Measurements from ENCODE around the gene PODXL2.
A peak's percentile ranks its signal among the peaks of the same experiment; 100 is the strongest.

PODXL2 gene, protein sequence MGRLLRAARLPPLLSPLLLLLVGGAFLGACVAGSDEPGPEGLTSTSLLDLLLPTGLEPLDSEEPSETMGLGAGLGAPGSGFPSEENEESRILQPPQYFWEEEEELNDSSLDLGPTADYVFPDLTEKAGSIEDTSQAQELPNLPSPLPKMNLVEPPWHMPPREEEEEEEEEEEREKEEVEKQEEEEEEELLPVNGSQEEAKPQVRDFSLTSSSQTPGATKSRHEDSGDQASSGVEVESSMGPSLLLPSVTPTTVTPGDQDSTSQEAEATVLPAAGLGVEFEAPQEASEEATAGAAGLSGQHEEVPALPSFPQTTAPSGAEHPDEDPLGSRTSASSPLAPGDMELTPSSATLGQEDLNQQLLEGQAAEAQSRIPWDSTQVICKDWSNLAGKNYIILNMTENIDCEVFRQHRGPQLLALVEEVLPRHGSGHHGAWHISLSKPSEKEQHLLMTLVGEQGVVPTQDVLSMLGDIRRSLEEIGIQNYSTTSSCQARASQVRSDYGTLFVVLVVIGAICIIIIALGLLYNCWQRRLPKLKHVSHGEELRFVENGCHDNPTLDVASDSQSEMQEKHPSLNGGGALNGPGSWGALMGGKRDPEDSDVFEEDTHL

DNA sequence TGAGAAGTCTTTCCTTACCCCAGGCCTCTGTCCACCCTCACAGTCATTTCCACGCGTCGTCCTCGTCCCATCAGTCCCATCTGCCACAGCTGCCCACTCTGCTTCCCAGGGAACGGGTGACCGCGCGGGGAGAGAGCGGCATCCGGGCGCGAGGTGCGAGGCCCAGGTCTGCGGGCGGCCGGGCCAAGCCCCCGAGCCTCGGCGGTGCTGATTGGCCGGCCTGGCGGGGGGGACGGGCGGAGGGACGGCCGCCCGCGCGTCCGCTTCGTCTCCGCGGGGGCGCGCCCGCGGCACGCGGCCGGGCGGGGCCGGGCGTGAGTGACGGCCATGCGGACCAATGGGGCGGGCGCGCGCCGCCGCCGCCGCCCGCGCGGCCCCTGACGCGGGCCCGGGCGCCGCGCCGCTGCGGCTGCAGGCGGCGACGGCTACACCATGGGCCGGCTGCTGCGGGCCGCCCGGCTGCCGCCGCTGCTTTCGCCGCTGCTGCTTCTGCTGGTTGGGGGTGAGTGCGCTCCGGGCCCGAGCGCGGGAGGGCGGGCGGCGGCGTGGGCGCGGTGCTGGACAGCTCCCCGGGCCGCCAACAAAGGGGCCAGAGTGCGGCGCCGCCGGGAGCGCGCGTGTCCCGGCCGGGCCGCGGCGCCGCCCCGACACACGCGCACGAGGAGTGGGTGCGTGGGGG, at the start of gene PODXL2:
Gene PODXL2, plus strand, starts transcription at position 398 of the 679 bp plus-strand sequence. Its CDS starts 35 bp downstream, at position 433.
- peak; percentile 88 for DNase-seq (ENCODE audit: low read depth, low spot score)

DNA sequence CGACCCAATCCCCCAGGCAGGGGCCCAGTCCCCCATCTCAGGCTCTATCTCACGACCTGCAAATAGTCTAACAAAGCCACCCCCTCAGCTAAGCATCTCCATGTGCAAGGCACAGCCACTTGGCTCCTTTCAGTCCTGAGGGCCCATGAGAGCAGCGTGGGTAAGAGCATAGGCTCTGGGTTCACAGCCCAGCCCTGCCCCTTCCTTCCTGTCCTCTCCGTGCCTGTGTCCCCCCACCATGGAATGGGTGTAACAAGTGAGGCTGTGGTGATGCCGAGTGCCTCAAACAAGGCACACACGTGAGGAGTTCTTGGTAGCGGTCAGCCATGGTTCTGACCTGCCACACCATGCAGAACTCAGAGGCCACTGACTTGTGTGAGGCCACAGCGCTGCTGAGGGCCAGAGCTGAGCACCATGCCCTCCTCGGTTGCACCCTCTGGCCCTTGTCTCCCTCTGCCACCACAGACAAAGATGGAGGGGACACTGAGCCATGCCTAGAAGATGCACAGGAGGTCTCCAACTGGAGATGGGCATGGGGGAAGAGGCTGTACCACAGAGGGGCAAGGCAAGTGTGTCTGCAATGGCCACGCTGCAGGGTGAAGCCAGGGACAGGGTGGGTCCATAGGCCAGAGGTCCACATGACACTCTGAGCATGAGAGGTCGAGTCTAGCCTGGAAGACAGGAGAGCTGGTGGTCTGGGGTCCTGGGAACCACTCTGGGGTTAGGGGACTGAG, 48.5 kb upstream of the PODXL2 start:
- no peak for DNase-seq (ENCODE audit: low read depth, low spot score)

DNA sequence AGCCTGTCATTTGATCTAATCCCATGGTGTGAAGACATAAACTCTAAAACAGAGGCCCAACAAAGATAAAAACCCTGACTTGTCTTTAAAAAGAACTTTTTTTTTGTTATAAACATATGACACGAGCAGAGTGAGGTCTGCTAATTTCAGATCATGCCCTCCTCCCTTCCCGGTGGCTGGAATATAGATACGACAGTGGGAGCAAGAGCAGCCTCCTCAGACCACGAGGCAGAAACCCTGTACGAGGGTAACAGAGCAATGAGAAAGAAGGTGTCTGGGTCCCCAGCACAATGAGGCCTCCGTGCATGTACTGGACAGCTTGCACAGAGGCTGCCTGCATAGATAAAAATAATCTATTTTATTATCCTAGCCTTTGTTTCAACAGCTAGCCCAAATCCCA, 44.3 kb upstream of the PODXL2 start:
- no peak for DNase-seq (ENCODE audit: low read depth, low spot score)

DNA sequence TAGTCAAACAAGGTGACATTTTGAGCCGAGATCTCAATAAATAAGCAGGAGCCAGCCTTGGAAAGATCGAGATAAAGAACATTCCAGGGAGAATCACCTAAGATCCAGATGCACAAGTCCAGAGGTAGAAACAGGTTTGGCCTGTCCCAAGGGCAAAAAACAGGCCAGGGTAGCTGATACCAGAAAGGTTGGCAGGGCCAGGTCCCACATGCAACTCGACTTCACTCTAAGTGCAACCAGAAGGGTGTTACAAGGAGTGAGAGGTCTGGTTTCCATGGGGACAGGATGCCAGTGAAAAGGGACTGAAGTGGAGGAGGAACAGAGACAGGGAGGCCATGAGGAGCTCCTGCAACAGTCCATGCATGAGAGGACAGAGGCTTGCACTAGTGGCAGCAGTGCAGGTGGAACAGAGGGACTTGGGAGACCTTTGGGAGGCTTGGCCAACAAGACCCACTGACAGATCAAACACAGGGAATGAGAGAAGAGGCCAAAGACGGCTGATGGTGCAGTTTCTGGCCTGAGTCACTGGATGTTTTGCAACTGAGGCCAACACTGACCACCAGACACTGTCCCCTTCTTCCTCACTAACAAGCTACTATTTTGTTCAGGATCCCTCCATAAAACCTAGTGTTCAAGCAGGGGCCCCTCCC, 43.7 kb upstream of the PODXL2 start:
- no peak for DNase-seq (ENCODE audit: low read depth, low spot score)

DNA sequence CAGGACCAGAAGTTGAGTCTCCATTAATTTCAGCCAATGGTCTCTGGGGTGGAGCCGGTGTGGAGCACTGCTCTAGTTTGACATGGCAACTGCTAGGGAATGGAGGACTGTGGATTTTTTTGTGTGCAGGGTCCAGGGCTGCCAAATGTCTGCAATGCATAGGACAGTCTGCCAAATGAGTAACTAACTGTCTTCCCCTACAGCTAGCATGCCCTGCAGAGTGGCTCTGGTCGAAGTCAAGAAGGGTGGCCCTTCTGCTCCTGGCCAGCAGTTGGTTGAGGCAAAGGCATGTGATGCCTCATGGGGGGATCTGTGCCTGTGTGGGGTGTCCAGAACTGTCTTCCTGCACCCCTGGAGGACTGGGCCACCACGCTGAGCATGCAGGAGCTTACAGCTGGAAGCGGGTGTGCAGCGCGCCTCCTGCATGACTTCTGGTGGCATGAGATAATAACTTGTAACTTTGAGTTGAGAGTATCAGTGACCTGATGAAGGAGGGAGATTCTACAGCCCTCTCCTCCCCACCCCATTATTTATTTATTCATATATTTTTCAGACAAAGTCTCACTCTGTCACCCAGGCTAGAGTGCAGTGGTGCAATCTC, 43.1 kb upstream of the PODXL2 start:
- no peak for DNase-seq (ENCODE audit: low read depth, low spot score)

DNA sequence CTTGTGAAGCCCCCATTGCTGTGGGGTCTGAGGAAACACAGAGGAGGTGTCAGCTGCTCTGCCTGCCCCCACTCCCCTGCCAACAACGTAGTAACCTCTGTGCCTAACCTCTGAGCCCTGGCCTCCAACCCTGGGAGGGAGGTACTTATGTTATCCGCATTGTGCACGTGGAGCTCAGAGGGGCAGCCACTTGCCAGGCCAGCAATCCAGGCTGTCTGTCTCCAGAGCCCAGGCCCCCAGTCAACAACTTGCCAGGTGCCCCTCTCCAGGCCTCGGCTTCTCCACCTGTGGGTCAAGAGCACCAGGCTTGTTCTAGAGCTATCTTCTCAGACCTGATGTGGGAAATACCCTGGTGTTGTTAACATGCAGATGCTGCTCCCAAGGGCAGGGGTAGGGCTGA, 41.1 kb upstream of the PODXL2 start:
- DNase-seq (ENCODE audit: low read depth, low spot score) = no peak

DNA sequence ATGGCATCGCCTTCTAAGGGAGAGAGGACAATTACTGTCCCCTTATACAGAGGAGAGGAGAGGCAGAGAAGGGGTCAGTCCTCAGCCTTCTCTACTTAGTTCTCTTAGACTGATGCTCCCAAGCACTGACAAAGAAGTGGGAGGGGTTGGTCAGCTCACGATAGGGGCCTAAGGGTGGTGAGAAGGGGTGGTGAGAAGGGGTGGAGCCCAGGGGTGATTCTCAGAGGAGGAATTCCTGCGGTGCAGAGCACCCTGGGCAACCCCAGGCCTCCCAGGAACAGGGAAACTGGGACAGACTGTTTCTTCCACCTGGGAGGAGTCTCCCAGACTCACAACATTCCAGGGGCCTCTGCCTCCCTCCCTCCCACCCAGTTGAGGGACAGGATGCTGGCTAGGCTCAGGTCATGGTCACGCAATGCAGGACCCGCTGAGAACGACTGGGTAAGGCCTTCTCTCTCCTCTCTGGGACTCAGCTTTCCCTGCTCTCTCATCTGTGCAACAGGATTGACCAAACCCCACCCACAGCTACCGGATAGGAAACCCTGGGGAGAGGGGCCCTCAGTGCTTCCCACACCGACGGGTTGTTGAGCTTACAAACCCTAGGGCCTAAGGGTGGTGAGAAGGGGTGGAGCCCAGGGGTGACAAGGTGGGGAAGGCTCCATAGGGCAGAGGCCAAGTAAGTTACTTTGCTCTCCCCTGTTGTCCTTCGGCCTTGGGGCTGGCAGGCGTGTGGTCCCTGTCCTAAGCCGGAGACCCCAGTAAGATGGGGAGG, 40.0 kb upstream of the PODXL2 start:
- DNase-seq (ENCODE audit: low read depth, low spot score) = peak; percentile 86

DNA sequence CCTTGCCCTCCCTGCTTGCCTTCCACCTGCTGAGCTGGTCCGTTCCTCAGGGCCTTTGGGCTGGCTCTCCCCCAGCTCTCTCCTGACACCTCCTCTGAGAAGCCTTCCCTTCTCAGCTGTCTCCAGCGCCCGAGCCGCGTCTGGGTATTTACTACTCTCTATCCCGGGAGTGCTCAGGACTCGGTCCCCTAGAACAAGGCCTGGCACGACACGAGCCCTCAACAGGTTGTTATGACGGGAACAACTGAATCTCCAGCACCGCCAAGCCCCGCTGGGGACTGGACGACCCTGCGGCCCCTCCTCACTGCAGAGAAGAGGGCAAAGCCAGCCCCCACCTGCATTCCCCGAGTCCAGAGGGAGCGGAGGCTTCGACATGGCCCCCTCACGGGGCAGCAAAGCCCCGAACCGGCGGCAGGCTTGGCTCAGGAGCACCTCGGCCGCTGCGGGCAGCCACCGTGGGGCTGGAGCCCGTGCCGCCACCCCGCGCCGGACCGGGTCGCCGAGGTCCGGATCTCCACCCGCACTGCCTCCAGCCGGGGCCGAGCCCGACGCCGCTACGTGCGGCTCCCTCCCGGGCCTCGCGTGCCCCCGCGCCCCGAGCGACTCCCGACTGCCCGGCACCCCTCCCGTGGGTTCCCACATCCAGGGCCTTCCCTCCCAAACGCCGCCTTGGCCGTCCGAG, 39.2 kb upstream of the PODXL2 start:
- peak; percentile 41 for DNase-seq (ENCODE audit: low read depth, low spot score)

DNA sequence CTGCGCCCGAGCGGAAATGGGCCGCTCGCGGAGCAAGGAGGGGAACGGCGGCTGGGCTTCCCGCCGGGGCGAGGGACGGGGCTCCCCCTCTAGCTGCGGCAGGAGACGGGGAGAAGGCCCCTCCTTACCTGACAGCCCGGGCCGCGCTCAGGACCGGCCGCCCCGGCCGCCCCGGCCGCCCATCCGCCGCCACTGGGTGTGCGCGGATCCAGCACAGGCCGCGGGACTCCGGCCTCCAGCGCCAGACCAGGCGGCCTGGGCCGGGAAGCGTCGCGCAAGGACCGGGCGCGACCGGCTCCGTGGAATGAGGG, 38.7 kb upstream of the PODXL2 start:
- no peak for DNase-seq (ENCODE audit: low read depth, low spot score)

DNA sequence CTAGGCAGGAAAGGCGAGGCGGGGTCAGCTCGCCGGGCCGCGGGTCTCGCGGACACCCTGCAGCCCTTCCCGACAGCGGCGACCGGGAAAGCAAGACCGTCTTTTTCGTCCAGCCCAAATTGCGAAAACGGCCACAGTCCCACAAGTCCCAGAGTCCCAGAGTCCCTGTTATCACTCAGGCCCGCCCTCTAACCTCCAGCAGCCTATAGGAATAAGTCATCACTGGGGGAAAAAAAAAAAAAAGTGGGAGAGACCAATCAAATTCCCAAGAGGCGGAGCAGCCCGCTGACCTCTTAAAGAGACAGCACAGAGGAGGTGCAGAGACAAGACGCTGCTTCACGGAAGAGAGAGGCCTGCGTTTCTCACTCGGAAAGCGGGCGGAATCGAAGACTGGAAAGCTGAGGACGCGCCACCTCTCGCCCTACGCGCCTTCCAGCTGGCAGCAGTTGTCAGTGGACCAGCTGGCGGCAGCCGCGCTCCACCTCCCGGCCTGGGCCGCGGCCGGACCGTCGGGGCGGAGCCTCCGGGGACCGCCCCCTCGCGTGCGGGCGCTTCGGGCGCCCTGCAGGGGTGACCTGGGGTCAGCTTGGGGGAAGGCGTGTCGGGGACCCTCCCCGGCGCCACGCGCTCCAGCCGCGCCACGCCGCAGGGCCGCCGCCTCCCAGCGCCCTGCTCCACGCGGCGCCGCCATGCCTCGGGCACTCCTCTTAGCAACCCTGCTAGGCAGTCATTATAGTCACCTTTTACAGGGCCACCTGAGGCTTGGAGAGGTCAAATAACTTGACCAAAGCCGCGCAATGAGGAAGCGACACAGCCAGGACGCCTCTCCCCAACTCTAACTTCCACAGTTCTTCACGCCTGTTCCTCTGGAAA, 38.2 kb upstream of the PODXL2 start, which contains the start of gene TPRA1:
Gene TPRA1, minus strand, starts transcription at position 141 of the 873 bp plus-strand sequence. CDS start 10,587 bp downstream, outside the sequence.
- DNase-seq (ENCODE audit: low read depth, low spot score) = peak; percentile 96

DNA sequence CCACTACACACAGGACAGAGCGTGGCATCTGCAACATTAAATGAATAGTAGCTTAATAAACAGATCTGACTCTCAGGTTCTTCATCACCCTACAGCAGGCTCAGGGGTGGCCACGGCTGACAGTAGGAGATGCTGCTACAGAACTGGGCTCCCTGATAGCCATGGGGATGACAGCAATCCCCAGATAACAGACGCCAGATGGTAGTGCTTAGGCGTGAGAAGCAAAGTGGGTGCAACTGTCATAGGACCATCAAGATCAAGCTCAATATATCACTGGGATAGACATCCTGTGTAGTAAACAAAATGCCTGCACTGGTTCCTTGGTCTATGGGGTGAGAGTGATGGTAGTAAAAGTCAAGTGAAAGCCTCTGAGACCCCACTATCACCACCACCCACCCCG, 35.8 kb upstream of the PODXL2 start:
- DNase-seq (ENCODE audit: low read depth, low spot score) = no peak

DNA sequence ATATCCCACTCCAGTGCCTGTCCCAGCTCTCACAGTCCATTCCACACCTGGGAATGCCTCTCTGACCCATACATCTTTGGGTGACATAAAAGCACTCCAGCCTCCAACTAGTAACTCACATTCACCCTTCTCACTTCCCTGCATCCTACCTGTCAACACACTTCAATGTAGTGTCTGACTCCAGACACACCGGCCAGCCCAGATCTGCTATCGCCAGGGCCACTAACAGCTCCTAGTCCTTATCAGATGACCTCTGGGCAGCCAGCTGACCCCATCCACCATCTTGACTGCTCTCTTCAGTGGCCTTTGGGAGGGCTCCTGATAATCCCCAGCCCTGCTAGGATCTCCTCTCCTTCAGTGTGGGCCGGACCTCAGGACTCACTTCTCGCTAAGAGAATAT, 33.7 kb upstream of the PODXL2 start:
- DNase-seq (ENCODE audit: low read depth, low spot score) = no peak

DNA sequence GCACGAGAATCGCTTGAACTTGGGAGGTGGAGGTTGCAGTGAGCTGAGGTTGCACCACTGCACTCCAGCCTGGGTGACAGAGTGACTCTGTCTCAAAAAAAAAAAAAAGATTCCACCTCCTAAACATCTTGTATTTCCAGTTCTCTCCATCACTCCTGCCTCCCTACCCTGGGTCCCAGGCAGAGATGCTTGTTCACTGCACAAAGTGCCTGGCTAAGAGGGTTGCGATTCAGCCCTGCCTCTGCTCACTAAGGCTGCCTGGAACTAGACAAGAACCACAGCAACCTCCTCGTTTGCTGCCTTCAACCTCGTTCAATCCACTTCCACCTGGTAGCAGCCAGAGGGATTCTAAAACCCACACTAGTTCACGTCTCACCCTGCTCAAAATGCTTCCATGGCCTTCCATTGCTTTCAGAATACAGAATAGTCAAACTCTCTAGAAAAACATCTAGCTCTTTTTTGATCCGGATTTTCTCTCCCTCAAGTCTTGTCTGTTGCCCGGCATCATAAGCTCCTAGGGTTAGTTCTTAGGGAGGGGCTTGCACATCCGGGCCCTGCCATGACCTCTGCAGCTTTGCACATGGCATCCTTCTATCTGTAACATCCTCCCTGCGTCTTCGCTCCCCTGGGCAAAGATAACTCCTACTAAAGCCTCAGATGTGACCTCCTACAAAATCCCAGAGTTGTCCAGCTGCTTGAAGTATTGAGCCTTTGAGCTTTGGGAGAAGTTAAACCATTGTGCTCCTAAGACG, 31.8 kb upstream of the PODXL2 start:
- no peak for DNase-seq (ENCODE audit: low read depth, low spot score)

DNA sequence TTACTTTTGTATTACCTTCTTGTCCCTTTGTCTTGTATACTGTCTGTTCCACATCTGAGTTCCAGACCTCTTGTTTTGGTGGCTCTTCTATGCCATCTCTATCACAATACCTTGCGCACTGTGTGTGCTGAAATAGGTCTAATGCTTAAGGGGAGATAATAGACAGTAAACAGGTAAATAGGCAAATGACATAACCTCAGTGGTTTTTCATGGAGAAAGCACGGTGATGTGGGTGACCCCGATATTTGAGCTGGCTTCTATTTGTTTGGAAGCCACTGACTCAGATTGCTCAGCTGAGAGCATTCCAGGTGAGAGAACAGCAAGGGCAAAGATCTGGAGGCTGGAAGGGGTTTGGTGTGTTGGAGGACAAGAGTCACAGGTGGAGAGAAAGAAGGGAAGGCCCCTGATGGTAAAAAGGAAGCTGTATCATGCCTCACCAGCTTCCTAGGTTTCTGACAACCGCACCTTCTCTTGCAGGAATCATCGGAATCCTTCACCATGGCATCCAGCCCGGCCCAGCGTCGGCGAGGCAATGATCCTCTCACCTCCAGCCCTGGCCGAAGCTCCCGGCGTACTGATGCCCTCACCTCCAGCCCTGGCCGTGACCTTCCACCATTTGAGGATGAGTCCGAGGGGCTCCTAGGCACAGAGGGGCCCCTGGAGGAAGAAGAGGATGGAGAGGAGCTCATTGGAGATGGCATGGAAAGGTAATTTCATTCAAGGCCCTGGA, 30.0 kb upstream of the PODXL2 start:
- DNase-seq (ENCODE audit: low read depth, low spot score) = no peak

DNA sequence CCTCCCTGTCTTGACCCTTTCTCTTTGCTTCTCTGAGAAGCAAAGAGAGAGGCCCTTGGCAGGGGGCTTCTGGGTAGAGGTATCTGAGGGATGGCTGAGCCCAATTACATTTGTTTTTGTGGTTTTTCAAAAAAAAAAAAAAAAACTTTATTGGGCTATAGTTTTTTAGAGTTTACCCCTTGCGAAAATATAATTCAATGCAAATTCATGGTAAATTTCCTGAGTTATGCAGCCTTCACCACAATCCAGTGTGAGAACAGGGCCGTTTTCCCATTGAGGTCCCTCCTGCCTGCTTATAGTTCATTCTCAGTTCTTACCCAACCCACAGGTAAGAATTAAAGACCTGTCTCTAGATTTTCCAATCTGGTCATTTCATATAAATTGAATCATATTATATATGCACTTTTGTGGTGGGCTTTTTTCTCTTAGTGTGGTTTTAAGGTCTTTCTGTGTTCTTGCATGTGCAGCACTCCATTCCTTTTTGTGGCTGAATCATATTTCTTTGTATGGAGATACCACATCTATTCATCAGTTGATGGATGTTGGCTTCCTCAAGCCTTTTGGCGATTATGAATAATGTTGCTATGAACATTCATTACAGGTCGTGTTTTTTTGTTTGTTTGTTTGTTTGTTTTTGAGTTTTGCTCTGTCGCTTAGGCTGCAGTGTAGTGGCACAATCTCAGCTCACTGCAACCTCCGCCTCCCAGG, 28.1 kb upstream of the PODXL2 start:
- no peak for DNase-seq (ENCODE audit: low read depth, low spot score)

DNA sequence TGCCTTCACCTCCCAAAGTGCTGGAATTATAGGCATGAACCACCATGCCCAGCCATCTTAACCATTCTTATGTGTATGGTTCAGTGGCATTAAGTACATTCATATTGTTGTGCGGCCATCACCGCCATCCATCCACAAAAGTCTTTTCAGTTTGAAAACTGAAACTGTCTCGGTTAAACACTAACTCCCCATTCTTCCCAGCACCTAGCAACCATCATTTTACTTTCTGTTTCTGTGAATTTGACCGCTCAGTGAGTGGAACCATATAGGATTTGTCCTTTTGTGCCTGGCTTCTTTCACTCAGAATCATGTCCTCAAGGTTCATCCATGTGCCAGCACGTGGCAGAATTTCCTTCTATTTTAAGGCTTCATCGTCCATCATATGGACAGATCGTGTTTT, 24.9 kb upstream of the PODXL2 start:
- DNase-seq (ENCODE audit: low read depth, low spot score) = no peak

All from astrocyte of the hippocampus (primary cell).